Spinal cord (tissue), 10 donors: Measurements from ENCODE around the gene TAS2R3. TPM values are rescaled to one million over a fixed set of nuclear protein-coding genes. Genes with fewer than 3 reads are reported as not detected.

Experiments used
- DNase-seq, 6 donors: peaks; one replicate each; pipeline versions ENCODE4 v3.0.0 to v3.0.0-alpha.2; 2013 to 2015; ENCODE audit warnings: low spot score in 6 of 6, low read depth in 4 of 6
- H3K27ac ChIP-seq: one replicate; pipeline ENCODE4 v1.5.1; 2013; ENCODE audit warnings: low read depth, low read length, control low read depth
- H3K27me3 ChIP-seq: one replicate; pipeline ENCODE4 v1.6.1; 2013; ENCODE audit warnings: low read length; ENCODE audit not compliant: control insufficient read depth, insufficient read depth
- H3K36me3 ChIP-seq: one replicate; pipeline ENCODE4 v1.6.1; 2013; ENCODE audit warnings: low read length; ENCODE audit not compliant: control insufficient read depth, insufficient read depth
- H3K4me1 ChIP-seq: one replicate; pipeline ENCODE4 v1.6.1; 2013; ENCODE audit warnings: low read length; ENCODE audit not compliant: control insufficient read depth, insufficient read depth
- H3K4me3 ChIP-seq: one replicate; pipeline ENCODE4 v1.5.1; 2013; ENCODE audit warnings: low read depth, low read length, control low read depth
- H3K9me3 ChIP-seq: one replicate; pipeline ENCODE4 v1.6.1; 2013; ENCODE audit warnings: low read length; ENCODE audit not compliant: control insufficient read depth, insufficient read depth
- WGBS: methylation state at CpG from one replicate; pipeline ENCODE4 v1.1.5; 2013; ENCODE audit warnings: missing lambda C conversion rate; ENCODE audit not compliant: insufficient coverage; 5-methylcytosine and 5-hydroxymethylcytosine counted together
- long read RNA-seq, 4 donors: transcript quantifications; one replicate each; lab custom pipeline, GENCODE V29; 2026
- polyA plus RNA-seq, 2 donors: library from polyadenylated mRNA; unstranded; fragments of 120-200 nt; gene quantifications; one replicate each; pipeline ENCODE4 v1.2.1, GENCODE V29; 2013; ENCODE audit not compliant: insufficient read length in 2 of 2
- total RNA-seq, 2 donors: library from RNA; depleted of rRNA in 1 of 2; stranded (reverse); fragments of 120-200 nt in 1 of 2; fragments of >200 nt in 1 of 2; gene quantifications; one replicate each; pipeline versions ENCODE4 v1.2.3 to v1.2.4, GENCODE V29; 2013 to 2014
- donor health status: healthy.

TAS2R3 gene, protein sequence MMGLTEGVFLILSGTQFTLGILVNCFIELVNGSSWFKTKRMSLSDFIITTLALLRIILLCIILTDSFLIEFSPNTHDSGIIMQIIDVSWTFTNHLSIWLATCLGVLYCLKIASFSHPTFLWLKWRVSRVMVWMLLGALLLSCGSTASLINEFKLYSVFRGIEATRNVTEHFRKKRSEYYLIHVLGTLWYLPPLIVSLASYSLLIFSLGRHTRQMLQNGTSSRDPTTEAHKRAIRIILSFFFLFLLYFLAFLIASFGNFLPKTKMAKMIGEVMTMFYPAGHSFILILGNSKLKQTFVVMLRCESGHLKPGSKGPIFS
- 1 to 10 TPM; 3.6 to 5.7 TPM for total RNA-seq
- polyA plus RNA-seq, result under 1 TPM; 0.33 to 0.40 TPM
- long read RNA-seq, donor 1, result 0 reads
- long read RNA-seq, donor 2, result 0 reads
- long read RNA-seq, donor 3, result 0 reads
- long read RNA-seq, donor 4, result 0 reads

DNA sequence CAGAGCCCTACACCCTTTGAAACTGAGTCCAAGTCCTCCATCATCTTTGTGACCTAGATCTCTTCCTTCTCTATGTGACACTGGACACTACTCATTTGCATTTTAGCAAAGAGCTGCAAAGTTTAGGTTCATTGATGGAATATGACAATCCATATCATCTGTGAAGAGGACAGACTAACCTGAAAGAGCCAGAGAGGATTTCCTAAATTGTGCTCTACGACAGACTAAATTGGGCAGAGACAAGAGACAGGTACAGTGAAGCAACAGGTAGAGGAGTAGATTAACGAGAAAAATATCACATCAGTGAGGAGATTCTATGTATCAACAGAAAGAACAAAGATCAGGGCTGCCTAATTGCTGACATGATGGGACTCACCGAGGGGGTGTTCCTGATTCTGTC is at the start of gene TAS2R3:
TAS2R3 (plus strand) TSS at position 301 of the 400 bp plus-strand sequence; CDS start at position 363, 62 bp downstream.
- no peaks in the 10 kb centered on the region for H3K27me3 ChIP-seq
- peaks cover 10% of the 10 kb centered on the region for H3K36me3 ChIP-seq
- no peak within 1 kb of the TSS for H3K4me3 ChIP-seq
- 94% methylated on average over 2 of the region's 3 CpGs for WGBS
- H3K9me3 ChIP-seq, result no peaks in the 10 kb centered on the region
- H3K27ac ChIP-seq, result no peak within 1 kb of the TSS
- no peak for DNase-seq
- H3K4me1 ChIP-seq, result no peaks in the 10 kb centered on the region

DNA sequence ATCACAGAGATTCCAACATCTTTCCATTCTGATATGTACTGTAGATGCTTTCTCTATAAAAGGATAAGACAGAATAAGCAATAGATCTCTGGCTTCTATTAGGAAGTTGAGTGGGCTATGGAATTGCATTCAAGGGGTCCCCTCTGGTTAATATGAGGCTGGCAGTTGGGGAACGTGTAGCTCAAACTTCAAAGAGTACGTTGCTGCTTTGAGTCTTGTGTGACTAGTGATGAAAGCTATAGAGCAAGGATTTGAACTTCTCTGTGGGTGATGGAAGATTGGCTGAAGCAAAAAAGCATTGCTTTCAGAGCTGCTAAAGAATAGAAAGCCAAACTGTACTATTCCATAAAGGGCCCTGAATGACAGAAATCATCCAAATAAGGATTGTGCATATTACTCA is 49.3 kb upstream of the TAS2R3 start:
- no peaks in the 10 kb centered on the region for H3K4me1 ChIP-seq
- DNase-seq, result peak in 1 of 6 donors; percentile 24
- 78% methylated on average over 2 of the region's 2 CpGs for WGBS
- no peak overlapping the region for H3K27ac ChIP-seq
- H3K36me3 ChIP-seq, result no peaks in the 10 kb centered on the region
- H3K27me3 ChIP-seq, result no peaks in the 10 kb centered on the region
- H3K4me3 ChIP-seq, result no peak overlapping the region
- H3K9me3 ChIP-seq, result no peaks in the 10 kb centered on the region

DNA sequence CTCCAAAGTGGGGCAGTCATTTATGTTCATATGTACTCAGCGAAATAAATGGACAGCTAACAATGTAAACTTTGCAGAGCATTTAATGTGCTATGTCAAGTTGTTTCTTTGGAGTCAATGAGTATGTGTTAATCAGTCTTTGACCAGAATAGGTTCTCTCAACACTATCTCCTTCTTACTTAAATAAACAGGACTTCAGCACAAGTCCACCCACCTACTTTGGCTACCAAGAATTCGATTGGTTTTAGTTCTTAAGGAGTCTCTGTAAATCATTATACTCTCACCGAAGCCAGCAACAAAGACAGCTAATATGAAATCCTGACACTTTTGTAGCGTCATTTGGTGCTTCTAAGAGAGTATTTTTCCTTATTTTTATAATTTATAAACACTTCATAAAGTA is 48.9 kb upstream of the TAS2R3 start:
- Histone ChIP-seq H3K27me3 (no peaks in the 10 kb centered on the region), H3K9me3 (no peaks in the 10 kb centered on the region), H3K27ac (no peak overlapping the region), H3K4me3 (no peak overlapping the region), H3K36me3 (no peaks in the 10 kb centered on the region), H3K4me1 (no peaks in the 10 kb centered on the region)
- WGBS, result no CpG with 5 or more reads among the region's 4 CpGs
- DNase-seq, result no peak

DNA sequence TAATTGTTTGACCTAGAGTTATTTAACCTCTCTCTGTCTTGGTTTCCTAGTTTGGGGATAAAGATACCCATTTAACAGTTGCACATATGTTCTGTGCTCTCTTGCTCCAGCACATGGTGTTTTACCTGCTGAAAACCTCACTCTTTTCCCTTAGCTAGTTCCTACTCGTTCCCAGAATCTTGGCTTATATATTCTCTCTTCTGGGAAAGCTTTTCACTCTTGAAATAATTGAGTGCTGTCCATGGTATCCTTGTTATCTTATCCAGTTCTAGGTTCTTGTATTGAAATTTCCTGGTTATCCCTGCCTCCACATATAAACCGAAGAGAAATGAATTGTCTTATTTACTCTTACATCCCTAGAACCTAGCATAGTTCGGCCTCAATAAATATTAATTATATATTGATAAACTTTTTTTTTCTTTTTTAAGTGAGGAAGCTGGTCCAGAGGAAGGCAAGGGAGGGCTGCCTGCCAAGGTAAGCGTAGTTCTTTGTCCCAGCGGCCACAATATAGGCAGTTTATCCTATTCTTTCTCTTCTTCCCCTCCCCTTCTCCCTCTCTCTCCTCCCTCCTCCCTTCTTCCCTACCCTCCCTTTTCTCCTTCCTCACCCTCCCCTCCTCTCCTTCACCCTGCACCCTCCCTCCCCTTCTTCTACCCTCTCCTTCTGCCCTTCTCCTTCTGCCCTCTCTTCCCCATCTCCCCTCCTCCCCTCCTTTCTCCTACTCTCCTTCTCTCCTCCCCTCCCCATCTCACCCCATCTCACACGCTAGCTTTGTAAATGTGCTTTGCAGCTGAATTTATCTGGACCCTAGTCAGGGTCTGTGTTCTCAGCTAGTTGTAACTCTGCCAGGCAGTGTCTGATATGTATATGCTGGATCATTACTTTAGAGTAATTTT is 47.9 kb upstream of the TAS2R3 start:
- H3K9me3 ChIP-seq, result no peaks in the 10 kb centered on the region
- H3K27me3 ChIP-seq, result no peaks in the 10 kb centered on the region
- DNase-seq, result no peak
- no peak overlapping the region for H3K4me3 ChIP-seq
- H3K36me3 ChIP-seq, result no peaks in the 10 kb centered on the region
- H3K4me1 ChIP-seq, result no peaks in the 10 kb centered on the region
- WGBS, result 32% methylated on average over 2 of the region's 6 CpGs
- no peak overlapping the region for H3K27ac ChIP-seq

GRCh38 chr7:141717450-141717849 is 46.4 kb upstream of the TAS2R3 start:
- Histone ChIP-seq H3K36me3 (no peaks in the 10 kb centered on the region), H3K4me1 (no peaks in the 10 kb centered on the region), H3K27me3 (no peaks in the 10 kb centered on the region), H3K27ac (no peak overlapping the region), H3K4me3 (no peak overlapping the region), H3K9me3 (no peaks in the 10 kb centered on the region)
- no peak for DNase-seq
- WGBS, result no CpG with 5 or more reads among the region's 1 CpG

DNA sequence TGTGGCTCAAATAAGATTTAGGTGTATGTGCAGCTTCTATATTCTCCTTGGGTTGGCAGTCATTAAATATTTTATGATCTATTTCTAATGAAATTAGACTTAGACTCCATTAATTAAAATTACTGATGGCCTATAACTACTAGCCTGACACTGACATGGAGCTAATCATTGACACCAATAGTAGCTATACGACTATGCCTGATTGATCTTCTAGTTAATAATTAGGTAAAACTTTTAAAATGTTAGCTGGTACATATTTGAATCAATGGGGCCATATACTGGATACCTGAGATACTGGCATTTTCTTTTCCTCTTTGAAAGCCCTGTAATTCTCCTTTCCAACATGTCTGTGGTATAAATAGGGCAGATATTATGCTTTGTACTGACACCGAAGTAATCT is 41.4 kb upstream of the TAS2R3 start:
- WGBS, result no CpG with 5 or more reads among the region's 2 CpGs
- no peak overlapping the region for H3K27ac ChIP-seq

GRCh38 chr7:141729020-141729419 is 34.9 kb upstream of the TAS2R3 start:
- Histone ChIP-seq H3K9me3 (no peaks in the 10 kb centered on the region), H3K27me3 (no peaks in the 10 kb centered on the region), H3K4me1 (no peaks in the 10 kb centered on the region), H3K36me3 (no peaks in the 10 kb centered on the region), H3K27ac (no peak overlapping the region), H3K4me3 (no peak overlapping the region)
- DNase-seq, result peak in 1 of 6 donors; percentile 24
- WGBS, result no CpG with 5 or more reads among the region's 1 CpG

More for the DNA sequence above, 41.4 kb upstream of the TAS2R3 start:
- Histone ChIP-seq H3K4me3 (no peak overlapping the region), H3K9me3 (no peaks in the 10 kb centered on the region), H3K4me1 (no peaks in the 10 kb centered on the region), H3K36me3 (no peaks in the 10 kb centered on the region), H3K27me3 (no peaks in the 10 kb centered on the region)
- no peak for DNase-seq

- no peak overlapping the region for H3K27ac ChIP-seq
- 70% methylated on average over 13 of the region's 24 CpGs for WGBS
- no peaks in the 10 kb centered on the region for H3K9me3 ChIP-seq
- no peak overlapping the region for H3K4me3 ChIP-seq
- no peaks in the 10 kb centered on the region for H3K4me1 ChIP-seq
- no peaks in the 10 kb centered on the region for H3K36me3 ChIP-seq
- H3K27me3 ChIP-seq, result no peaks in the 10 kb centered on the region
- DNase-seq, result peak in 2 of 6 donors; percentile 12 to 23
Observed at GRCh38 chr7:141731476-141732149, 32.3 kb upstream of the TAS2R3 start.

DNA sequence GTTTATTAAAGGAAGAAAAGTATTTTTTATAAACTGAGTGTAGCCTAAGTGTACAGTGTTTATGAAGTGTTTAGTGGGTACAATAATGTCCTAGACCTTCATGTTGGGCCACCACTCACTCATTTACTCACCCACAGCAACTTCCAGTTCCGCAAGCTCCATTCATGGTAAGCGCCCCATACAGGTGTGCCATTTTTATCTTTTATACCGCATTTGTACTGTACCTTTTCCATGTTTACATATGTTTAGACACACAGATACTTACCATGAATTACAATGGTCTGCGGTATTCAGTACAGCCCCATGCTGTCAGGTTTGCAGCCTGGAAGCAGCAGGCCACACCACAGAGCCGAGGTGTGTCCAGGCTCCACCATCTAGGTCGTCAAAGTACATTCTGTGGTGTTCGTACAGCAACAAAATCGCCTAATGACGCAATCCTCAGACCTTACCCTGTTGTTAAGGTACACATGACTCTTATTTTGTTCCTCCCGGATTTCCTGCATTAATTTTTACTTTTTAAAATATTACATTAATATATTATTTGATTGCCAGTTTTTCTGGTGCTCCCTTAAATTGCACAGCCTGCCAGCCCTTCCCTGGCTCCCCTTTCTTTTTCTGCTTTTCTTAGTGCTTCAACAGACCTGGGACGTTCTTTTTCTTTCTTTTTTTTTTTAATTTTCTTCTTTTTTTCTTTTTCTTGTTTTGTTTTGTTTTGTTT is 26.6 kb upstream of the TAS2R3 start:
- Histone ChIP-seq H3K27me3 (no peaks in the 10 kb centered on the region), H3K36me3 (no peaks in the 10 kb centered on the region), H3K4me3 (peak overlapping the region; percentile 96), H3K9me3 (no peaks in the 10 kb centered on the region), H3K27ac (peak overlapping the region; percentile 78), H3K4me1 (peaks cover 9% of the 10 kb centered on the region)
- WGBS, result 89% methylated on average over 7 of the region's 11 CpGs
- DNase-seq, result no peak
